Activated CD4-positive, alpha-beta T cell treated with anti-CD3 and anti-CD28 coated beads for 36 hours (primary cell): ENCODE measurements around the gene CELA2A. TPM values are rescaled to one million over a fixed set of nuclear protein-coding genes. Genes with fewer than 3 reads are reported as not detected.
A peak's percentile ranks its signal among the peaks of the same experiment; 100 is the strongest.

Experiments used
- ATAC-seq: fragments of 200-7000 bp; cut with Tn5 transposase; one replicate; pipeline ENCODE4 v1.10.0; 2021; ENCODE audit warnings: mild to moderate bottlenecking, moderate library complexity
- CTCF ChIA-PET: fragments of 350-600 bp; sonication (Branson Sonifier 250); formaldehyde crosslinking; loops from one replicate; lab custom pipeline; 2021; ENCODE audit warnings: antibody characterized with exemption; lab: Charles Lee
- POLR2A ChIA-PET: fragments of 350-600 bp; sonication (Branson Sonifier 250); formaldehyde crosslinking; loops from one replicate; lab custom pipeline; 2021; ENCODE audit warnings: antibody characterized with exemption, inconsistent platforms; lab: Charles Lee
- DNase-seq: peaks from one replicate; pipeline ENCODE4 v3.0.0-alpha.2; 2020
- H3K27ac Mint-ChIP-seq: one replicate; pipeline ENCODE4 v1.8.0; 2021; ENCODE audit warnings: mixed read lengths
- H3K27me3 Mint-ChIP-seq: one replicate; pipeline ENCODE4 v1.8.0; 2021; ENCODE audit warnings: mixed read lengths
- H3K36me3 Mint-ChIP-seq: one replicate; pipeline ENCODE4 v1.8.0; 2021; ENCODE audit warnings: low read depth, mixed read lengths
- H3K4me1 Mint-ChIP-seq: one replicate; pipeline ENCODE4 v1.8.0; 2021; ENCODE audit warnings: mixed read lengths
- H3K4me3 Mint-ChIP-seq: one replicate; pipeline ENCODE4 v1.8.0; 2021; ENCODE audit warnings: mild to moderate bottlenecking, moderate library complexity, mixed read lengths
- H3K9me3 Mint-ChIP-seq: one replicate; pipeline ENCODE4 v1.8.0; 2021; ENCODE audit warnings: low read depth, mixed read lengths
- intact Hi-C, 2 experiments: fragments of 100-400 bp; cut with DNase I in 1 of 2; cut with micrococcal nuclease in 1 of 2; formaldehyde crosslinking; loops; one replicate each; pipeline versions ENCODE4 v1.14.2 to v1.15.1; 2022 to 2024; cut with DNase I, micrococcal nuclease
- total RNA-seq, 2 experiments: library from RNA; stranded (reverse); gene quantifications; one replicate each; pipeline ENCODE4 v1.2.3, GENCODE V29; 2021

Gene CELA2A
- total RNA-seq, 2 experiments from 2014 or later: not detected

DNA sequence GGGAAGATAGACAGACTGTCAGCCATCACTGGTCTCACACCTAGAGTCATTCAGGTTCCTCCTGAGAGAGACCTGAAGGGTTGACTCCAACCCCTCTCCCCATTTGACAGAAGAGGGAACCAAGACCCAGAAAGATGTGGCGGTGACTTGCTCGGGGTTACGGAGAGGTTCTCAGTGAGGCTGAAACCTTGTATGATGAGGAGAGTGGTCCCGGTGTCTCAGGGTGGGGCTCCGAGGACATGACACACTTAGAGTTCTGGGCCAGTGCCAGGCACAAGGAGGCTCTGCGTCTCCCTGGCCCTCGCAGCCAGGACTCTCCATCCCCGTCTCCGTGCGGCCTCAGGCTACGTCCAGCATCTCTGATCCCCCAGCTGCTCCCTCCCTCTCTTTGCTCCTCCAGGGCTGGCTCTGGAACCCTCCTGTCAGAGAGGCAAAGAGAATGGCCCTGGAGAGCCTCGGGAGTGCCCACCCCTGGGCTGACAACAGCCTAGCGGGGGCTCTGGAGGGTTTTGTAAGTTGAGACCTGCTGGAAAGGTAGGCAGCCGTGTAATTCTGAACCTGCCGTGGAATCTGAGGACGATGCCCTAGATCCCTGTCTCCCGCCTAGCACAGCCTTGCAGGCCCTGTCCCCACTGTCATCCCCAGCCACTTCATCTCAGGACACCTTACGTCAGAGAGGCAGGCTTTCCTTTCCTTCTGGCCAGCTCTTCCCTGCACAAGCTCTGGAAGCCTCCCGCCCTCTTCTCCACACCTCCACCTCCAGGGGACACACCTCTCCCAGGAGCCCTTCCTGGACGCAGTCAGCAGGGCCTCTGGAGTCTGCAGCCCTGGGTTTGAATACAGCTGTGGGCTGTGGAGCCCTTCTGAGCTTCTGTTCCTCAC is 42.7 kb upstream of the CELA2A start:
- H3K27me3 Mint-ChIP-seq: peaks cover 2% of the 10 kb centered on the region
- H3K36me3 Mint-ChIP-seq: peaks cover 21% of the 10 kb centered on the region
- H3K27ac Mint-ChIP-seq: no peak overlapping the region
- H3K4me1 Mint-ChIP-seq: peaks cover 67% of the 10 kb centered on the region
- H3K4me3 Mint-ChIP-seq: no peak overlapping the region
- POLR2A ChIA-PET: no interaction called here
- DNase-seq (no peak), ATAC-seq (no peak)
- CTCF ChIA-PET: interaction anchor here (0.5 to 1.2 kb wide), 2 partner anchors 90 to 130 kb away, joined by 3 to 5 read pairs; no protein-coding TSS in a partner anchor
- intact Hi-C loops: no loop called here
- H3K9me3 Mint-ChIP-seq: no peaks in the 10 kb centered on the region

DNA sequence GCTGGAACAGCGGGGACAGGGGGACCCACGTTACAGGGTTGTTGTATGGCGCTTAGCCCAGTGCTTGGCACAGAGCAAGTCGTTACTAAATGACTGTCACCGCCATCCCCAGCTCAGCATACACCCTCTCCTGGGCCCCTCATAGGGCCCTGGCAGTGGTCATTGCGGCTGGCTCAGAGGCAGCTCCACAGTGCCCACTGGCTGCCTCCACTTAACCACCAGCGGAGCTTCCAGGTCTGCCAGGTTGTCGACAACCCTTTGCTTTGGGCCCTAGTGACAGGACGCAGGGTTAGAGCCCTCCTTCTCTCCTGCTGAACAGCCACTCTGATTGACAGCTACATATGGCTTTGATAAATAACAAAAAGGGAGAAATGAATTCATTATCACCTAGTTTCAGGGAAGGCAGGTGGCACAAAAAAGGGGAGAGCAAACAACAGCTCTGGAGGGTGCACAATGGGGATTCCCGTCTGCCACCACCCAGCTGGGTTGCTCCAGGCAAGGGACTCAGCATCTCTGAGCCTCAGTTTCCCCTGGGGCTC is 42.0 kb upstream of the CELA2A start:
- no peak for ATAC-seq
- Mint-ChIP-seq H3K27me3 (no peaks in the 10 kb centered on the region), H3K27ac (no peak overlapping the region), H3K9me3 (no peaks in the 10 kb centered on the region), H3K36me3 (peaks cover 21% of the 10 kb centered on the region), H3K4me3 (no peak overlapping the region), H3K4me1 (peaks cover 64% of the 10 kb centered on the region)
- ChIA-PET CTCF (interaction anchor here (0.5 to 1.2 kb wide), 2 partner anchors 90 to 131 kb away, joined by 3 to 5 read pairs; no protein-coding TSS in a partner anchor), POLR2A (no interaction called here)
- no peak for DNase-seq
- intact Hi-C loops: no loop called here

DNA sequence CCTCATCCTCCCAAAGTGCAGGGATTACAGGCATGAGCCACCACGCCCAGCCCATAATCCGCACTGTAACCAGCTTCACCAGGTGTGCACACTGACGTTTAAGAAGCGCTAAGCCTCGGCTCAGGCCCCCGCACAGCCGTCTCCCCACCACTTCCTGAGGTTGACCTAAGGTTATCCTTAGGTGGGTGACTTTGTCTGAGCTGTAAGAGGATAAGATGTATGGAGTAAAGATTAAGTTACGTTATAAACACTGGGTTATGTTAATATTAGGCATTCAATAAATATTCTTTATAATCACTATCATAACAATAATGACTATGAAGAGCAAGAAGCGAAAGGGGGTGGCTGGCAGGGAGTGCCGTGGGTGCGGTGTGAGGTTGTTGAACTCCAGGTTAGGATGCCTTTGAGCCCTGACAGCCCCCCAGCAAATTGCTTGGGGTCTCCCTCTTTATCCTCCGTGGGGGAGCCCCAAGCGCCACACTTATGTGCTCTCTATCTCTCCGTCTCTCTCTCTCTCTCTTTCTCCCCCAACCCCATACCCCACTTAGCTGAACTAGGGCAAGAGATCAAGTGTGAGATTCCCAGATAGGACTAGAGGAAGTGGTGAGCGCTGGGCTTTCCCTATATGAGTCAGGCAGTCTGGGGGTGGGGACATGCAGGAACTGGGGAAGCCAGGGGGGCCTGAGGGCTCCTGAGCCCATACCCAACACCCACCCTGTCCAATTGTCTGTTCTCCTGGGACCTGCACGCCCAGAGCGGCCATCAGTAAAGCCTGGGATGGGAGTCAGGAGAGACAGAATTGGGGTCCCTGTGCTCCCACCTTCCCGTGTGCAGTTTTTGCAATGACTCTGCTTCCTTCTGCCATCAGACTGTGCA is 39.2 kb upstream of the CELA2A start:
- intact Hi-C loops: loop anchor here in 1 of 2 experiments (1.0 kb wide), 1 partner anchor 8 kb away; the partner anchor contains the start of gene EFHD2
- peaks cover 29% of the 10 kb centered on the region for H3K36me3 Mint-ChIP-seq
- no peaks in the 10 kb centered on the region for H3K27me3 Mint-ChIP-seq
- H3K9me3 Mint-ChIP-seq: no peaks in the 10 kb centered on the region
- ChIA-PET CTCF (interaction anchor here (0.6 to 0.9 kb wide), 4 partner anchors 14 to 294 kb away, joined by 3 to 4 read pairs (median 4); no protein-coding TSS in a partner anchor), POLR2A (no interaction called here)
- peak overlapping the region; percentile 55 for H3K27ac Mint-ChIP-seq
- H3K4me1 Mint-ChIP-seq: peaks cover 58% of the 10 kb centered on the region
- DNase-seq: peak; percentile 66
- peak overlapping the region; percentile 43 for H3K4me3 Mint-ChIP-seq
- ATAC-seq: peak; percentile 57

DNA sequence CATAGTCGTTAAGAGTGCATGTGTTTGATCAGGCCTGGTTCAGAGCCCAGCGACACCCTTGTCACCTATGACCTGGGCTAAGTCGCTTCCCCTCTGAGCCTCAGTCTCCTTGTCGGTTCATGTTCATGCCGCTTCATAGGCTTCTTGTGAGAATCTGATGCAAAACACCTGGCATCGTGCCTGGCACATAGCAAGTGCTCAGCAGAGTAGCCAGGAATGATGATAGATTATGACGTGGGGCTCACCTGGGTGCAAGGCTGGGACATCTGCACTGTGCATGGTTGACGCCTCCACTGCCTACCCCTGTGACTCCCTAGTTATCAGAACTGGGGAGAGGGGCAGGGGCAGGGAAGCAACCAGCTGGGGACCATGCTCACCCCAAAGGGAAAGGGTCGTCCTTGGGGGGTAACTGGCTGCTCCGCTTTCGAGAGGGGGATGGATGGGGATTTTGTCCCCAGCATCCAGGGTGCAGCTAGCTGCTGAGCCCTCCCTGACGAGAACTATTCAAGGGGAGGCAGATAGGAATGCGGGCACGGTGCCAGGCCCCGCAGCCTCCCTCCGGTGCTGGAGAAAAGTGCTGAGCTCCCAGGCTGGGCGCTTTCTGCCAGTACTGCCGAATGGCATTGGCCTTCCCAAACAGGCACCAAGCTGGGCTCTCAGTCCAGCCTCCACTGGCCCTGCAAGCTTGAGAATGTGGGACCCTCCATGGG is 37.6 kb upstream of the CELA2A start:
- Mint-ChIP-seq H3K27me3 (no peaks in the 10 kb centered on the region), H3K9me3 (no peaks in the 10 kb centered on the region), H3K36me3 (peaks cover 21% of the 10 kb centered on the region), H3K4me1 (peaks cover 53% of the 10 kb centered on the region), H3K27ac (peak overlapping the region; percentile 37), H3K4me3 (no peak overlapping the region)
- ChIA-PET POLR2A (interaction anchor here (0.6 kb wide), 1 partner anchor 9 kb away, joined by 3 read pairs; the partner anchor contains the start of gene EFHD2), CTCF (interaction anchor here (1.3 to 1.7 kb wide), 2 partner anchors 13 to 95 kb away, joined by 4 to 5 read pairs; no protein-coding TSS in a partner anchor)
- intact Hi-C loops: no loop called here
- no peak for DNase-seq
- ATAC-seq: no peak

DNA sequence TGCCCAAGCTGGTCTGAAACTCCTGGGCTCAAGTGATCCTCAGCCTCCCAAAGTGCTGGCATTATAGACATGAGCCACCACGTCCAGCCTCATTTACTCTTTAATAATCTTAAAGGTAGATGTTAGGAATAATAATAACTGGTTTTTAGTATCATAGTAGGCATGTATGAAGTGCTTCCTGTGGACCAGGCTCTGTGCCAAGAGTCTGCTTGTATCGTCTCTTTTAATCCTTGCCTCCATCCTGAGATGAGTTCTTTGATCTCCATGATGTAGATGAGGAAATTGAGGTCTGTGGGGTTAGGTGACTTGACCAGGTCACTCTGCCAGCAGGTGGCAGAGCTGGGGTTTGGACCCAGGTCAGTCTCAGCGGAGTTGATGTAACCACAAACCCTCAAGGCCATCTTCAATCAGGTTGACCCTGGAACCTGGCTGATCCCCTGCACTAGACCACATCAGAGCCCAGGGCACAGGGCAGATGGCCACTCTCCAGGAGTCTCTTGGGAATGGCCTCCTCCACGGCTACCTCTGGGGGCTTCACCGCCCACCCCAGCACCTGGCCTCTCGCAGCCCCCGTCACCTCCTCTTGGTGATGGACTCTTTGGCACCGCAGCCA is 35.6 kb upstream of the CELA2A start:
- Mint-ChIP-seq H3K4me3 (no peak overlapping the region), H3K27me3 (no peaks in the 10 kb centered on the region), H3K27ac (no peak overlapping the region), H3K4me1 (peaks cover 33% of the 10 kb centered on the region), H3K9me3 (no peaks in the 10 kb centered on the region), H3K36me3 (peaks cover 12% of the 10 kb centered on the region)
- ChIA-PET CTCF (interaction anchor here (0.9 to 1.7 kb wide), 2 partner anchors 97 to 100 kb away, joined by 3 to 5 read pairs; no protein-coding TSS in a partner anchor), POLR2A (interaction anchor here (1.1 kb wide), 1 partner anchor 9 kb away, joined by 4 read pairs; no protein-coding TSS in a partner anchor)
- ATAC-seq (no peak), DNase-seq (no peak)
- intact Hi-C loops: no loop called here

DNA sequence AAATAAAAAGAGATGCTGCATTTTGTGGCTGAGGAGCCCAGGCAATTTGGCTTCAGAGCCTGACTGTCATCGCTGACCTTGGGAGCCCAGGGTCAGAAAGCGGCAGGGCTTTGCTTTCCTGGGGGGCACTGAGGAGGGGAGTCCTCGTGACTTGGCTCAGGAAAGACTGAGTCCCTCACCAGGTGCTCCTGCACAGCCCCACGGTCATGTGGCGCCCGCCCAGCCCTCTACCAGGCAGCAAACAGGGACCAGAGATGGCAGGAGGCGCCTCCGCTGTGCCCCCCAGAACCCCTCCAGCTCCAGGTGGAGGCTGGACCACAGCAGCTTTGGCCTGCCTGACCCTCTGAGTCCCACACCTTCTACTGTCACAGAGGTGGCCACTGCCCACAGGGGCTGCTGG is 33.7 kb upstream of the CELA2A start:
- POLR2A ChIA-PET: no interaction called here
- Mint-ChIP-seq H3K27me3 (no peaks in the 10 kb centered on the region), H3K4me3 (no peak overlapping the region), H3K4me1 (peaks cover 16% of the 10 kb centered on the region), H3K9me3 (no peaks in the 10 kb centered on the region), H3K27ac (no peak overlapping the region), H3K36me3 (peaks cover 13% of the 10 kb centered on the region)
- ATAC-seq: no peak
- CTCF ChIA-PET: interaction anchor here (0.6 kb wide), 1 partner anchor 33 kb away, joined by 4 read pairs; no protein-coding TSS in a partner anchor
- no peak for DNase-seq
- intact Hi-C loops: no loop called here

DNA sequence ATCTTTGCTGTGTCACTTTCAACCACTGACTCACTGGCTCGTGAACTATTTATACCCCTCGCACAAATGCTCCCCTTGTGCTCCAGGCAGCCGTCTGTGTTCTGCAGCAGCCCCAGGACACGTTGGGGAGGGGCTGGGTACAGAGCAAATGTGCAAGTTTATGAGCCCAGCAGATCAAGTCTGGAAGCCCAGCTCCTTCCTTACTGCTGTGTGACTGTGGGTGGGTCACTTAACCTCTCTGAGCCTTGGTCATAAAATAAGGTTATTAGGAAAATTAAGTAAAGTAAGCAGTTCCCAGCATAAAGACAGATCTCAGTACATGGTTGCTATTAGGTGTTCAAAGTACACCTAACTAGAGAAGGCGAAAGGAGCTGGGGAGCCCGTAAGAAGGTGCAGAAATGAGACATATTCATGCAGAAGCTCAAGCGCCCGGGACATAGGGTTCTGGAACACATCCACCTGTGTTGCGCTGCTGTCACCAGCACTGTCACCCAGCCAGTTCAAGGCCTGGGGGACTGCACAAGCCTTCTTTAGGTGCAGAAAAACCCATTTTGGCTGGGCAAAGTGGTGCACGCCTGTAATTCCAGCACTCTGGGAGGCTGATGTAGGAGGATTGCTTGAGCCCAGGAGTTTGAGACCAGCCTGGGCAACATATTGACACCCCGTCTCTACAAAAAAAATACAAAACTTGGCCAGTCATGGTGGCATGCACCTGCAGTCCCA is 33.0 kb upstream of the CELA2A start:
- Mint-ChIP-seq H3K27me3 (no peaks in the 10 kb centered on the region), H3K27ac (no peak overlapping the region), H3K4me3 (no peak overlapping the region), H3K36me3 (peaks cover 13% of the 10 kb centered on the region), H3K4me1 (peaks cover 13% of the 10 kb centered on the region), H3K9me3 (no peaks in the 10 kb centered on the region)
- ATAC-seq (no peak), DNase-seq (no peak)
- POLR2A ChIA-PET: no interaction called here
- intact Hi-C loops: no loop called here
- CTCF ChIA-PET: interaction anchor here (0.6 kb wide), 1 partner anchor 34 kb away, joined by 4 read pairs; no protein-coding TSS in a partner anchor

DNA sequence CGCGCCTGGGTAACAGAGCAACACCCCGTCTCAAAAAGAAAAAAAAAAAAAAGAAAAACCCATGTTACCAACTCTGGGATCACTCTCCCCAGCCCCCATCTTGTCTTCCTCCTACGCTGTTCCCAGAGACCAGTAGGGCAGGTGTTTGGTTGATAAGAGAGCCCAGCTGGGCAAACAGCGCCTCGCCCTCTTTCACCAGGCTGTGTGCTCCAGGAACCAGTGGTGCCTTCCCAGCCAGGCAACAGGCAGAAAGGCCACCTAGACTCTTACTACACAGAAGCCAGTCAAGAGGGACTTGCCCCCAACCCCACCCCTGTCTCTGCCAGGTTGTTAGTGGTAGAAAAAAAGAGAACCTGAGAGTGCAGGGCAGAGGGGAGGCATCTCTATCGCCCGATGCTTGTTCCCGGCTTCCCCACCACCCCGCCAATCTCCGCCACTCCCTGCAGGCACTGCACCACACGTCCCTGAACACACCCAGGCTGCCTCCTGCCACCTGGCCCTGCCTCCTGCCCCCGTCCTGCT is 32.3 kb upstream of the CELA2A start:
- Mint-ChIP-seq H3K27ac (no peak overlapping the region), H3K9me3 (no peaks in the 10 kb centered on the region), H3K4me3 (no peak overlapping the region), H3K27me3 (no peaks in the 10 kb centered on the region), H3K36me3 (peaks cover 13% of the 10 kb centered on the region), H3K4me1 (peaks cover 9% of the 10 kb centered on the region)
- intact Hi-C loops: no loop called here
- ChIA-PET POLR2A (no interaction called here), CTCF (no interaction called here)
- ATAC-seq: no peak
- DNase-seq: no peak

DNA sequence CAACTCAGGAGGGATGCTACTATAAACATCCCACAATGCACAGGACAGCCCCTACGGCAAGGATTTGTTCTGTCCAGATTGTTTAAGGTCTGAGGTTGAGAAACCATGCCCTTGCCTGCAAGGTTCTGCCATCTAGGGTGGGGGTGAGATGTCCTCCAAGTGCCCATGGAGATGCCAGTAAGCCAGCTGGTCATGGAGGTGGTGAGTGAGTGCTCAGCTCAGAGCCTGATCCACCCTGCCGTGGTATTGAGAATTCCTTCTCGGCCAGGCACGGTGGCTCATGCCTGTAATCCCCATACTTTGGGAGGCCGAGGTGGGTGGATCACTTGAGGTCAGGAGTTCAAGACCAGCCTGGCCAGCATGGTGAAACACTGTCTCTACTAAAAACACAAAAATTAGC is 31.6 kb upstream of the CELA2A start:
- no peak for DNase-seq
- H3K36me3 Mint-ChIP-seq: peaks cover 11% of the 10 kb centered on the region
- no peak overlapping the region for H3K27ac Mint-ChIP-seq
- ChIA-PET CTCF (interaction anchor here (0.8 to 13.3 kb wide), 2 partner anchors 10 to 104 kb away, joined by 4 to 183 read pairs; no protein-coding TSS in a partner anchor), POLR2A (no interaction called here)
- H3K4me3 Mint-ChIP-seq: no peak overlapping the region
- no peaks in the 10 kb centered on the region for H3K9me3 Mint-ChIP-seq
- intact Hi-C loops: no loop called here
- ATAC-seq: no peak
- peaks cover 7% of the 10 kb centered on the region for H3K4me1 Mint-ChIP-seq
- no peaks in the 10 kb centered on the region for H3K27me3 Mint-ChIP-seq
